K562 (cell line): ENCODE data around the gene TMCO4.

ENCODE experiments used
- L3MBTL2 ChIP-seq: fragments of 450-650 bp; IDR thresholded peaks from 2 replicates; pipeline ENCODE4 v1.6.1; 2016; ENCODE audit warnings: mild to moderate bottlenecking, moderate library complexity
- TF ChIP-seq, protein P1 (sequence below): fragments of 200-600 bp; sonication (generic); IDR thresholded peaks from one replicate; pipeline ENCODE4 v1.6.1; 2012; ENCODE audit warnings: mild to moderate bottlenecking, low read depth, low read length, inconsistent platforms

DNA sequence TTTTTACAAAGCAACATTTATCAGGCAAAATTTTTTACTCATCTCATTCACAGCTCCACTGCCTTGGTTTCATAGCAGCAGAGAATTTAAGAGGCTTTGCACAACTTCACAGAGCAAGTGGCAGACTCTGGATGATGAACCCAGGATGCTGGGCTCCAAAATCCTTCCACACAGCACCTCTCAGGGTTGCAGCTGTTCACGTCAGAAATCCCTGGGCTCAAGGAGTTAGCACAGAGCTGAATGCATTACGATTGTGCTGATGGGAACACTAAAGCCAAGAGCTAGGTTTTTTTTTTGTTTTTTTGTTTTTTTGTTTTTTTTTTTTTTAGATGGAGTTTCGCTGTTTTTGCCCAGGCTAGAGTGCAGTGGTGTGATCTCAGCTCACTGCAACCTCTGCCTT lies 137.4 kb downstream of the TMCO4 start:
- TF ChIP-seq, protein P1, sequence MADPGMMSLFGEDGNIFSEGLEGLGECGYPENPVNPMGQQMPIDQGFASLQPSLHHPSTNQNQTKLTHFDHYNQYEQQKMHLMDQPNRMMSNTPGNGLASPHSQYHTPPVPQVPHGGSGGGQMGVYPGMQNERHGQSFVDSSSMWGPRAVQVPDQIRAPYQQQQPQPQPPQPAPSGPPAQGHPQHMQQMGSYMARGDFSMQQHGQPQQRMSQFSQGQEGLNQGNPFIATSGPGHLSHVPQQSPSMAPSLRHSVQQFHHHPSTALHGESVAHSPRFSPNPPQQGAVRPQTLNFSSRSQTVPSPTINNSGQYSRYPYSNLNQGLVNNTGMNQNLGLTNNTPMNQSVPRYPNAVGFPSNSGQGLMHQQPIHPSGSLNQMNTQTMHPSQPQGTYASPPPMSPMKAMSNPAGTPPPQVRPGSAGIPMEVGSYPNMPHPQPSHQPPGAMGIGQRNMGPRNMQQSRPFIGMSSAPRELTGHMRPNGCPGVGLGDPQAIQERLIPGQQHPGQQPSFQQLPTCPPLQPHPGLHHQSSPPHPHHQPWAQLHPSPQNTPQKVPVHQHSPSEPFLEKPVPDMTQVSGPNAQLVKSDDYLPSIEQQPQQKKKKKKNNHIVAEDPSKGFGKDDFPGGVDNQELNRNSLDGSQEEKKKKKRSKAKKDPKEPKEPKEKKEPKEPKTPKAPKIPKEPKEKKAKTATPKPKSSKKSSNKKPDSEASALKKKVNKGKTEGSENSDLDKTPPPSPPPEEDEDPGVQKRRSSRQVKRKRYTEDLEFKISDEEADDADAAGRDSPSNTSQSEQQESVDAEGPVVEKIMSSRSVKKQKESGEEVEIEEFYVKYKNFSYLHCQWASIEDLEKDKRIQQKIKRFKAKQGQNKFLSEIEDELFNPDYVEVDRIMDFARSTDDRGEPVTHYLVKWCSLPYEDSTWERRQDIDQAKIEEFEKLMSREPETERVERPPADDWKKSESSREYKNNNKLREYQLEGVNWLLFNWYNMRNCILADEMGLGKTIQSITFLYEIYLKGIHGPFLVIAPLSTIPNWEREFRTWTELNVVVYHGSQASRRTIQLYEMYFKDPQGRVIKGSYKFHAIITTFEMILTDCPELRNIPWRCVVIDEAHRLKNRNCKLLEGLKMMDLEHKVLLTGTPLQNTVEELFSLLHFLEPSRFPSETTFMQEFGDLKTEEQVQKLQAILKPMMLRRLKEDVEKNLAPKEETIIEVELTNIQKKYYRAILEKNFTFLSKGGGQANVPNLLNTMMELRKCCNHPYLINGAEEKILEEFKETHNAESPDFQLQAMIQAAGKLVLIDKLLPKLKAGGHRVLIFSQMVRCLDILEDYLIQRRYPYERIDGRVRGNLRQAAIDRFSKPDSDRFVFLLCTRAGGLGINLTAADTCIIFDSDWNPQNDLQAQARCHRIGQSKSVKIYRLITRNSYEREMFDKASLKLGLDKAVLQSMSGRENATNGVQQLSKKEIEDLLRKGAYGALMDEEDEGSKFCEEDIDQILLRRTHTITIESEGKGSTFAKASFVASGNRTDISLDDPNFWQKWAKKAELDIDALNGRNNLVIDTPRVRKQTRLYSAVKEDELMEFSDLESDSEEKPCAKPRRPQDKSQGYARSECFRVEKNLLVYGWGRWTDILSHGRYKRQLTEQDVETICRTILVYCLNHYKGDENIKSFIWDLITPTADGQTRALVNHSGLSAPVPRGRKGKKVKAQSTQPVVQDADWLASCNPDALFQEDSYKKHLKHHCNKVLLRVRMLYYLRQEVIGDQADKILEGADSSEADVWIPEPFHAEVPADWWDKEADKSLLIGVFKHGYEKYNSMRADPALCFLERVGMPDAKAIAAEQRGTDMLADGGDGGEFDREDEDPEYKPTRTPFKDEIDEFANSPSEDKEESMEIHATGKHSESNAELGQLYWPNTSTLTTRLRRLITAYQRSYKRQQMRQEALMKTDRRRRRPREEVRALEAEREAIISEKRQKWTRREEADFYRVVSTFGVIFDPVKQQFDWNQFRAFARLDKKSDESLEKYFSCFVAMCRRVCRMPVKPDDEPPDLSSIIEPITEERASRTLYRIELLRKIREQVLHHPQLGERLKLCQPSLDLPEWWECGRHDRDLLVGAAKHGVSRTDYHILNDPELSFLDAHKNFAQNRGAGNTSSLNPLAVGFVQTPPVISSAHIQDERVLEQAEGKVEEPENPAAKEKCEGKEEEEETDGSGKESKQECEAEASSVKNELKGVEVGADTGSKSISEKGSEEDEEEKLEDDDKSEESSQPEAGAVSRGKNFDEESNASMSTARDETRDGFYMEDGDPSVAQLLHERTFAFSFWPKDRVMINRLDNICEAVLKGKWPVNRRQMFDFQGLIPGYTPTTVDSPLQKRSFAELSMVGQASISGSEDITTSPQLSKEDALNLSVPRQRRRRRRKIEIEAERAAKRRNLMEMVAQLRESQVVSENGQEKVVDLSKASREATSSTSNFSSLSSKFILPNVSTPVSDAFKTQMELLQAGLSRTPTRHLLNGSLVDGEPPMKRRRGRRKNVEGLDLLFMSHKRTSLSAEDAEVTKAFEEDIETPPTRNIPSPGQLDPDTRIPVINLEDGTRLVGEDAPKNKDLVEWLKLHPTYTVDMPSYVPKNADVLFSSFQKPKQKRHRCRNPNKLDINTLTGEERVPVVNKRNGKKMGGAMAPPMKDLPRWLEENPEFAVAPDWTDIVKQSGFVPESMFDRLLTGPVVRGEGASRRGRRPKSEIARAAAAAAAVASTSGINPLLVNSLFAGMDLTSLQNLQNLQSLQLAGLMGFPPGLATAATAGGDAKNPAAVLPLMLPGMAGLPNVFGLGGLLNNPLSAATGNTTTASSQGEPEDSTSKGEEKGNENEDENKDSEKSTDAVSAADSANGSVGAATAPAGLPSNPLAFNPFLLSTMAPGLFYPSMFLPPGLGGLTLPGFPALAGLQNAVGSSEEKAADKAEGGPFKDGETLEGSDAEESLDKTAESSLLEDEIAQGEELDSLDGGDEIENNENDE, result no peak
- TF ChIP-seq L3MBTL2, result no peak
